ENCODE data around the gene ITGAL.

GRCh38 chr16:30533146-30533522 is 60.6 kb downstream of the ITGAL start:
- TF ChIP-seq CTCF (conservative IDR thresholded peaks at IDR 0.05) (no peak), ZFX (IDR thresholded peaks at IDR 0.05) (no peak)
